ENCODE data around the gene CDC14B. TPM values are rescaled to one million over a fixed set of nuclear protein-coding genes. Genes with fewer than 3 reads are reported as not detected.

Gene CDC14B
- total and polyA plus RNA-seq, 2 experiments from 2014 or later: 48.5 to 49.4 TPM

GRCh38 chr9:96460470-96460869 is 159.2 kb downstream of the CDC14B start:
- Histone ChIP-seq H3K4me1 (ENCODE audit: low read depth) (peaks cover 5% of the 10 kb centered on the region), H3K9me3 (ENCODE audit: low read depth) (no peaks in the 10 kb centered on the region), H3K4me3 (no peak overlapping the region), H3K27me3 (no peaks in the 10 kb centered on the region), H3K36me3 (peaks cover 27% of the 10 kb centered on the region), H3K27ac (no peak overlapping the region)
- TF ChIP-seq, protein P1, sequence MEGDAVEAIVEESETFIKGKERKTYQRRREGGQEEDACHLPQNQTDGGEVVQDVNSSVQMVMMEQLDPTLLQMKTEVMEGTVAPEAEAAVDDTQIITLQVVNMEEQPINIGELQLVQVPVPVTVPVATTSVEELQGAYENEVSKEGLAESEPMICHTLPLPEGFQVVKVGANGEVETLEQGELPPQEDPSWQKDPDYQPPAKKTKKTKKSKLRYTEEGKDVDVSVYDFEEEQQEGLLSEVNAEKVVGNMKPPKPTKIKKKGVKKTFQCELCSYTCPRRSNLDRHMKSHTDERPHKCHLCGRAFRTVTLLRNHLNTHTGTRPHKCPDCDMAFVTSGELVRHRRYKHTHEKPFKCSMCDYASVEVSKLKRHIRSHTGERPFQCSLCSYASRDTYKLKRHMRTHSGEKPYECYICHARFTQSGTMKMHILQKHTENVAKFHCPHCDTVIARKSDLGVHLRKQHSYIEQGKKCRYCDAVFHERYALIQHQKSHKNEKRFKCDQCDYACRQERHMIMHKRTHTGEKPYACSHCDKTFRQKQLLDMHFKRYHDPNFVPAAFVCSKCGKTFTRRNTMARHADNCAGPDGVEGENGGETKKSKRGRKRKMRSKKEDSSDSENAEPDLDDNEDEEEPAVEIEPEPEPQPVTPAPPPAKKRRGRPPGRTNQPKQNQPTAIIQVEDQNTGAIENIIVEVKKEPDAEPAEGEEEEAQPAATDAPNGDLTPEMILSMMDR (IDR thresholded peaks at IDR 0.05; ENCODE audit: low read depth, low read length): no peak
- DNase-seq (ENCODE audit: low read depth in 1 of 2, low spot score in 1 of 2): no peak

DNA sequence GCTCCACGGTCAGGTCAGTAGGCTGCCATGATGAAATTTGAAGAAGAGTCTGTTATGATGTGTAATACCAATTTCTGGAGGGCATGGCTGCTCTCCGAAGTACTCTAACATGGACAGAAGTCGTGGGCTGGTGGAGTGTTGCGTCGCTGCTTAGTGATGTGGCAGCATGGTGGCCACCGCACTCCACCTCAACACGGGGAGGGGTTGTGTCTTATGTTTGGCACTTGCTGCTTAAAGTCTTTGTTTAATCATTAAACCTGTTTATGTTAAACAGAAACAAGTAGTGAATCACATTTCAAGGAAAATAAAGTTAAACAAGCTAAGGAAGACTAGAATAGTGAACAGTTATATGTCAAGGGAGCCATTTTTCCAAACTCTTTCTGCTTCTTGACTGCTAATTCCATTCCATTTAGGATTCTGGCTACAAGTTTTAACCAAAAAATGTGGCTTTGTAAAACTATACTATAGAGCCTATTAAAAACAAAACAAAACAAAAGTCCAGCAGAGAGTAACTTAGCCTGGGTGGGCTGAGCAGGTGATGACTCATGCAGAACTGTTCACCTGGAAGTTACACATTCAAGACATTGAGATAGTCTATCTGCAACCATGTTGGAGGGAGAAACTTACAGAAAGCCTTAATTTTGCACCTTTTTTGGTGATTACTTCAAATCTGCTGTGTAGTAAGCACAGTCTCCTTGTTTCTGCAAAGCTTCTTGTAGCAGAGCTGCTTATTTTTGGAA is 160.2 kb downstream of the CDC14B start:
- H3K4me1 ChIP-seq (ENCODE audit: low read depth): peaks cover 4% of the 10 kb centered on the region
- TF ChIP-seq, protein P1 (IDR thresholded peaks at IDR 0.05; ENCODE audit: low read depth, low read length): no peak
- H3K9me3 ChIP-seq (ENCODE audit: low read depth): no peaks in the 10 kb centered on the region
- H3K27ac ChIP-seq: no peak overlapping the region
- H3K36me3 ChIP-seq: peaks cover 27% of the 10 kb centered on the region
- no peak overlapping the region for H3K4me3 ChIP-seq
- no peaks in the 10 kb centered on the region for H3K27me3 ChIP-seq
- DNase-seq (ENCODE audit: low read depth in 1 of 2, low spot score in 1 of 2): no peak

GRCh38 chr9:96458226-96458625 is 161.4 kb downstream of the CDC14B start:
- no peaks in the 10 kb centered on the region for H3K27me3 ChIP-seq
- peaks cover 27% of the 10 kb centered on the region for H3K36me3 ChIP-seq
- H3K4me3 ChIP-seq: no peak overlapping the region
- H3K9me3 ChIP-seq (ENCODE audit: low read depth): no peaks in the 10 kb centered on the region
- DNase-seq (ENCODE audit: low read depth in 1 of 2, low spot score in 1 of 2): no peak
- no peak overlapping the region for H3K27ac ChIP-seq
- TF ChIP-seq, protein P1 (IDR thresholded peaks at IDR 0.05; ENCODE audit: low read depth, low read length): no peak
- H3K4me1 ChIP-seq (ENCODE audit: low read depth): no peaks in the 10 kb centered on the region

DNA sequence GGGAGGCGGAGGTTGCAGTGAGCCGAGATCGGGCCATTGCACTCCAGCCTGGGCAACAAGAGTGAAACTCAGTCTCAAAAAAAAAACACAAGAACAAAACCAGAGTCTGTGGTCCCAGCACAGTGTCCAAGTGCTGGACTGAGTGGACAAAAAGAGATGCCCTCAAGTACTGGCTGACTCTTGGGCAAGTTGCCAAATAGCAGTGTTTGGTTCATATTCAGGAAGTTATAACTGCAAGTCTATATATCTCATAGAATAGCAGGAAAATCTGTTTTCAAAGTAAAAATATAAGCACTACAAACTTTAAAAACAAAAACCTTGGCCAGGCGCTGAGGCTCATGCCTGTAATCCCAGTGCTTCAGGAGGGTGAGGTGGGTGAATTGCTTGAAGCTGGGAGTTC is 162.4 kb downstream of the CDC14B start:
- peaks cover 4% of the 10 kb centered on the region for H3K4me1 ChIP-seq (ENCODE audit: low read depth)
- TF ChIP-seq, protein P1 (IDR thresholded peaks at IDR 0.05; ENCODE audit: low read depth, low read length): no peak
- no peaks in the 10 kb centered on the region for H3K27me3 ChIP-seq
- H3K36me3 ChIP-seq: peaks cover 27% of the 10 kb centered on the region
- H3K27ac ChIP-seq: no peak overlapping the region
- H3K9me3 ChIP-seq (ENCODE audit: low read depth): no peaks in the 10 kb centered on the region
- no peak for DNase-seq (ENCODE audit: low read depth in 1 of 2, low spot score in 1 of 2)
- H3K4me3 ChIP-seq: no peak overlapping the region

DNA sequence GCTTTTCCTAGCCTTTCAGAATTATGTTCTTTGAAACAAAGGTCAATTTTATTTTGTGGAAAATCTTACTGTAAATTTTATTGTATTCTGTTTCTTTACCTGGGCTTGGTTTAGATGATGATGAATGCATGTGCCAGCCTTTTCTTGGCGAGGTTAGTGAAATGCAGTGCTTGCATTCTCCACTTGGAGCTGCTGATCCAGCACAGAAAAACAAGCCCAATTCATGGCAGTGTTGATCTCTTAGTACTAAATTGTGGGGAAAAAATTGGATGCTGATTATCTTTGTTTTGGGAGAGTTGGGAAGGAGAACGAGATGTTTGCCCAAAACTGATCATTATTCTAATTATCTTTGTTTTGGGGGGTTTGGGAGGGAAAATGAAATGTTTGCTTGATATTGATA is 166.0 kb downstream of the CDC14B start:
- Histone ChIP-seq H3K36me3 (no peaks in the 10 kb centered on the region), H3K27me3 (no peaks in the 10 kb centered on the region), H3K4me1 (ENCODE audit: low read depth) (peaks cover 9% of the 10 kb centered on the region), H3K4me3 (no peak overlapping the region), H3K27ac (no peak overlapping the region), H3K9me3 (ENCODE audit: low read depth) (no peaks in the 10 kb centered on the region)
- DNase-seq (ENCODE audit: low read depth in 1 of 2, low spot score in 1 of 2): peak; percentile 27 to 64
- TF ChIP-seq, protein P1 (IDR thresholded peaks at IDR 0.05; ENCODE audit: low read depth, low read length): peak; percentile 73
